GM12878 (cell line): ENCODE results near the gene COL18A1. TPM values are rescaled to one million over a fixed set of nuclear protein-coding genes. Genes with fewer than 3 reads are reported as not detected.

Experiments
- ATAC-seq: fragments of 200-7000 bp; cut with Tn5 transposase; 3 replicates; pipeline ENCODE4 v1.9.1; 2020; ENCODE audit warnings: mild to moderate bottlenecking, moderate library complexity
- BruUV-seq: library from RNA; stranded (reverse); fragments of 400-500 nt; replicated peaks from 2 replicates; lab custom pipeline; 2021; lab: Mats Ljungman, UMichigan
- CTCF ChIA-PET: fragments of 300-600 bp; sonication (Branson Sonifier 250); formaldehyde crosslinking; extraction: SDS; loops from one replicate; lab custom pipeline; 2021; ENCODE audit warnings: inconsistent platforms; lab: Yijun Ruan, JAX
- POLR2A ChIA-PET: fragments of 350-600 bp; formaldehyde crosslinking; extraction: SDS; loops from one replicate; lab custom pipeline; 2021; ENCODE audit warnings: inconsistent platforms; lab: Charles Lee
- RAD21 ChIA-PET: fragments of 300-600 bp; sonication (Branson Sonifier 250); formaldehyde crosslinking; loops from one replicate; lab custom pipeline; 2023; ENCODE audit warnings: antibody characterized with exemption; ENCODE audit not compliant: unreplicated experiment; lab: Charles Lee
- SMC1A ChIA-PET: fragments of 300-600 bp; sonication (Branson Sonifier 250); formaldehyde crosslinking; loops from one replicate; lab custom pipeline; 2023; ENCODE audit not compliant: unreplicated experiment, uncharacterized antibody; lab: Charles Lee
- DNase-seq: peaks from one replicate; pipeline ENCODE4 v3.0.0-alpha.2; 2011; ENCODE audit warnings: low read depth, low spot score
- FAIRE-seq: peaks from 3 replicates; lab custom pipeline; 2011; peaks lifted over from hg19 to GRCh38; lab: Jason Lieb, UNC
- H2AFZ ChIP-seq: 2 replicates; pipeline ENCODE4 v1.6.0; 2011; ENCODE audit warnings: low read depth, low read length, control low read depth; ENCODE audit not compliant: control insufficient read depth
- H3K27ac ChIP-seq: 2 replicates; pipeline ENCODE4 v1.5.1; 2011; ENCODE audit warnings: control low read depth; ENCODE audit not compliant: control insufficient read depth, insufficient read depth
- H3K27me3 ChIP-seq, 2 experiments: replicated peaks in 1 of 2; 2 replicates each; pipeline versions ENCODE4 v1.6.0 to v1.6.1; 2011; ENCODE audit warnings: low read length in 1 of 2; ENCODE audit not compliant: control insufficient read depth in 2 of 2, insufficient read depth in 2 of 2
- H3K36me3 ChIP-seq, 2 experiments: 2 replicates each; pipeline ENCODE4 v1.5.1; 2011; ENCODE audit warnings: low read length in 1 of 2; ENCODE audit not compliant: control insufficient read depth in 2 of 2, insufficient read depth in 2 of 2
- H3K4me1 ChIP-seq: 2 replicates; pipeline ENCODE4 v1.6.1; 2011; ENCODE audit warnings: mild to moderate bottlenecking, low read length, moderate library complexity, mixed read lengths; ENCODE audit not compliant: control insufficient read depth, insufficient read depth
- H3K4me2 ChIP-seq: 2 replicates; pipeline ENCODE4 v1.6.0; 2011; ENCODE audit warnings: control low read depth; ENCODE audit not compliant: control insufficient read depth, insufficient read depth
- H3K4me3 ChIP-seq: fragments of 200-600 bp; sonication (generic); 2 replicates; pipeline ENCODE4 v1.5.1; 2016
- H3K79me2 ChIP-seq: 2 replicates; pipeline ENCODE4 v1.6.0; 2011; ENCODE audit warnings: low read length; ENCODE audit not compliant: control insufficient read depth, insufficient read depth
- H3K9ac ChIP-seq: 2 replicates; pipeline ENCODE4 v1.8.0; 2011; ENCODE audit warnings: low read length, control low read depth, mixed read lengths; ENCODE audit not compliant: control insufficient read depth, insufficient read depth
- H3K9me3 ChIP-seq: replicated peaks from 3 replicates; pipeline ENCODE4 v1.5.1; 2011; ENCODE audit warnings: mild to moderate bottlenecking, low read length; ENCODE audit not compliant: control insufficient read depth, insufficient read depth
- H4K20me1 ChIP-seq: 2 replicates; pipeline ENCODE4 v1.6.0; 2011; ENCODE audit not compliant: control insufficient read depth, insufficient read depth
- ASH2L ChIP-seq: fragments of 300-600, 200-600 bp; sonication (generic); IDR thresholded peaks from 2 replicates; pipeline ENCODE4 v1.6.1; 2017; ENCODE audit warnings: low read depth, mild to moderate bottlenecking, borderline replicate concordance
- CHD1 ChIP-seq: IDR thresholded peaks from 2 replicates; pipeline ENCODE4 v1.6.1; 2012; ENCODE audit warnings: low read depth, low read length, improper control_type of control experiment
- EGR1 ChIP-seq, 2 experiments: IDR thresholded peaks; 1 replicate in 1 of 2; 2 replicates in 1 of 2; pipeline ENCODE4 v1.6.1; 2011 to 2012; ENCODE audit warnings: low read depth in 2 of 2, low read length in 2 of 2, borderline replicate concordance in 1 of 2, mild to moderate bottlenecking in 1 of 2, moderate library complexity in 1 of 2
- FOS ChIP-seq: IDR thresholded peaks from 3 replicates; pipeline ENCODE4 v1.6.1; 2011; ENCODE audit warnings: borderline replicate concordance; ENCODE audit not compliant: insufficient read length; ENCODE audit errors: extremely low read depth
- IKZF1 ChIP-seq: fragments of 450-650 bp; conservative IDR thresholded peaks from 2 replicates; pipeline ENCODE4 v1.6.1; 2017; ENCODE audit warnings: antibody characterized with exemption, mild to moderate bottlenecking
- IRF3 ChIP-seq: fragments of 450-650 bp; IDR thresholded peaks from 2 replicates; pipeline ENCODE4 v1.6.1; 2014; ENCODE audit warnings: mild to moderate bottlenecking
- MLLT1 ChIP-seq: fragments of 450-650 bp; IDR thresholded peaks from 2 replicates; pipeline ENCODE4 v1.6.1; 2016; ENCODE audit warnings: mild to moderate bottlenecking
- NR2F1 ChIP-seq: fragments of 450-650 bp; conservative IDR thresholded peaks from 2 replicates; pipeline ENCODE4 v1.6.1; 2017; ENCODE audit warnings: mild to moderate bottlenecking
- PML ChIP-seq: IDR thresholded peaks from 2 replicates; pipeline ENCODE4 v1.6.1; 2012; ENCODE audit warnings: low read length, inconsistent platforms
- POLR2AphosphoS5 ChIP-seq: IDR thresholded peaks from 2 replicates; pipeline ENCODE4 v1.6.1; 2011; ENCODE audit warnings: mild to moderate bottlenecking, low read length, inconsistent platforms
- POU2F2 ChIP-seq: IDR thresholded peaks from 3 replicates; pipeline ENCODE4 v1.6.1; 2011; ENCODE audit warnings: low read depth, mild to moderate bottlenecking, low read length, borderline replicate concordance
- RELA ChIP-seq: fragments of 450-650 bp; IDR thresholded peaks from 2 replicates; pipeline ENCODE4 v1.8.0; 2014; ENCODE audit warnings: borderline replicate concordance; ENCODE audit not compliant: partially characterized antibody
- RUNX3 ChIP-seq: IDR thresholded peaks from 2 replicates; pipeline ENCODE4 v1.6.1; 2012; ENCODE audit warnings: low read length, inconsistent platforms
- STAT1 ChIP-seq: fragments of 450-650 bp; conservative IDR thresholded peaks from 2 replicates; pipeline ENCODE4 v1.6.1; 2014; ENCODE audit warnings: antibody characterized with exemption, mild to moderate bottlenecking
- STAT3 ChIP-seq: IDR thresholded peaks from 2 replicates; pipeline ENCODE4 v1.6.1; 2011; ENCODE audit warnings: low read depth, low read length, improper control_type of control experiment
- WRNIP1 ChIP-seq: IDR thresholded peaks from 2 replicates; pipeline ENCODE4 v1.6.1; 2011; ENCODE audit warnings: low read depth, low read length, improper control_type of control experiment, borderline replicate concordance
- WGBS: methylation state at CpG from one replicate; pipeline ENCODE4 v1.1.6; 2016; ENCODE audit warnings: low lambda C conversion rate; ENCODE audit not compliant: insufficient replicate concordance, insufficient coverage; ENCODE audit errors: missing lambda C conversion rate; 5-methylcytosine and 5-hydroxymethylcytosine counted together
- in situ Hi-C: fragments of 300-500 bp; cut with MboI; formaldehyde crosslinking; loops from 9 replicates; pipeline ENCODE4 v1.14.3; 2018; ENCODE audit warnings: mixed read lengths
- intact Hi-C: fragments of 100-400 bp; cut with micrococcal nuclease; formaldehyde crosslinking; loops from one replicate; pipeline ENCODE4 v1.14.2; 2022; ENCODE audit not compliant: unreplicated experiment
- polyA plus RNA-seq, 11 experiments: library from polyadenylated mRNA; depleted of rRNA in 4 of 11; unstranded in 6 of 11; stranded (reverse) in 5 of 11; fragments of >200 nt; fragmentation: Nextera tagmentation in 4 of 11; fragmentation: Illumina TruSeq in 1 of 11; extraction: Ambion mirVana in 4 of 11; extraction: Trizol in 1 of 11; gene quantifications; 1 replicate in 1 of 11; 2 replicates in 10 of 11; pipeline versions ENCODE4 v1.2.1 to v1.2.3, GENCODE V29; 2011 to 2016; ENCODE audit warnings: inconsistent platforms in 2 of 11, missing spikeins in 2 of 11, low read depth in 1 of 11
- total RNA-seq, 4 experiments: library from RNA; depleted of rRNA in 3 of 4; stranded (reverse); fragments of >200 nt in 3 of 4; fragmentation: Illumina TruSeq in 1 of 4; extraction: Trizol in 1 of 4; gene quantifications; 2 replicates each; pipeline versions ENCODE4 v1.2.1 to v1.2.3, GENCODE V29; 2013 to 2021
- TF ChIP-seq, protein P1 (sequence below): IDR thresholded peaks from 2 replicates; pipeline ENCODE4 v1.6.1; 2012; ENCODE audit warnings: low read depth, low read length, improper control_type of control experiment
- TF ChIP-seq, protein P2 (sequence below): fragments of 450-650 bp; IDR thresholded peaks from 2 replicates; pipeline ENCODE4 v1.6.1; 2017; ENCODE audit warnings: mild to moderate bottlenecking, moderate library complexity

COL18A1 gene
- total and polyA plus RNA-seq, 10 of the 15 experiments (the other 5 are each of a cell fraction or from before 2014, with no cell fraction given), result under 0.01 to 0.49 (median 0.09) TPM; not detected in 3

DNA sequence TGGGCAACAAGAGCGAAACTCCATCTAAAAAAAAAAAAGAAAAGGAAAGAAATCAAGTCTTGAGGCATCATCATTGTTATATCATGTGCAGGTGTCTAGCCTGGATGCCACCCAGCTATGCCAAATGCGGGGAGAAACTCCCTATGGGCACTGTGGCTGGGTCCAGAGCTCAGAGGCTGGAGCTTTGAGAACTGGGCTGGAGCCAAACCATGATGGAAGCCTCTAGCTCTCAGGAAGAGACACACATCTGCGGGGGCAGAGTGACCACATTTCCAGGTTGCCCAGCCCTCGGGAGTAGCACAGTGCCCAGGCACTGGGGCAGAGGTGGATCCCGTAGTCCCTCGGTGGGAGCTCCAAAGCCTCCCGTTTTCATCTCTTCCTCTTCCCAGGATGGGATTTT lies 58.9 kb downstream of the COL18A1 start:
- ChIA-PET CTCF (no interaction called here), POLR2A (no interaction called here), SMC1A (no interaction called here), RAD21 (interaction anchor here (0.5 kb wide), 1 partner anchor 324 kb away, joined by 3 read pairs; no protein-coding TSS in a partner anchor)
- DNase-seq, result no peak
- Histone ChIP-seq H4K20me1 (no peaks in the 10 kb centered on the region), H3K27ac (no peak overlapping the region), H3K4me3 (no peak overlapping the region), H2AFZ (no peak overlapping the region), H3K27me3 (no peaks in the 10 kb centered on the region), H3K4me2 (no peak overlapping the region), H3K9ac (no peak overlapping the region), H3K4me1 (no peaks in the 10 kb centered on the region), H3K79me2 (no peaks in the 10 kb centered on the region), H3K9me3 (no peaks in the 10 kb centered on the region; the same call in 2 of the 3 replicates), H3K36me3 (no peaks in the 10 kb centered on the region)
- in situ Hi-C loops (loop anchor here (25.0 kb wide), 1 partner anchor 348 kb away; no protein-coding TSS in a partner anchor), intact Hi-C loops (no loop called here)
- no TSS peak for BruUV-seq
- WGBS, result 66% methylated on average over 7 of the region's 7 CpGs
- no peak for ATAC-seq
- TF ChIP-seq WRNIP1, result no peak
- no peak for TF ChIP-seq POLR2AphosphoS5
- no peak for TF ChIP-seq IRF3
- no peak for TF ChIP-seq PML
- no peak for TF ChIP-seq STAT3
- no peak for TF ChIP-seq POU2F2
- TF ChIP-seq, protein P1, sequence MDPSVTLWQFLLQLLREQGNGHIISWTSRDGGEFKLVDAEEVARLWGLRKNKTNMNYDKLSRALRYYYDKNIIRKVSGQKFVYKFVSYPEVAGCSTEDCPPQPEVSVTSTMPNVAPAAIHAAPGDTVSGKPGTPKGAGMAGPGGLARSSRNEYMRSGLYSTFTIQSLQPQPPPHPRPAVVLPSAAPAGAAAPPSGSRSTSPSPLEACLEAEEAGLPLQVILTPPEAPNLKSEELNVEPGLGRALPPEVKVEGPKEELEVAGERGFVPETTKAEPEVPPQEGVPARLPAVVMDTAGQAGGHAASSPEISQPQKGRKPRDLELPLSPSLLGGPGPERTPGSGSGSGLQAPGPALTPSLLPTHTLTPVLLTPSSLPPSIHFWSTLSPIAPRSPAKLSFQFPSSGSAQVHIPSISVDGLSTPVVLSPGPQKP, result no peak
- no peak for TF ChIP-seq CHD1
- no peak for TF ChIP-seq STAT1
- TF ChIP-seq FOS, result no peak
- no peak for TF ChIP-seq EGR1 (IDR thresholded peaks at IDR 0.05; ENCODE audit: borderline replicate concordance in 1 of 2, low read depth in 2 of 2, low read length in 2 of 2)
- TF ChIP-seq RELA, result no peak
- TF ChIP-seq NR2F1, result no peak
- TF ChIP-seq, protein P2, sequence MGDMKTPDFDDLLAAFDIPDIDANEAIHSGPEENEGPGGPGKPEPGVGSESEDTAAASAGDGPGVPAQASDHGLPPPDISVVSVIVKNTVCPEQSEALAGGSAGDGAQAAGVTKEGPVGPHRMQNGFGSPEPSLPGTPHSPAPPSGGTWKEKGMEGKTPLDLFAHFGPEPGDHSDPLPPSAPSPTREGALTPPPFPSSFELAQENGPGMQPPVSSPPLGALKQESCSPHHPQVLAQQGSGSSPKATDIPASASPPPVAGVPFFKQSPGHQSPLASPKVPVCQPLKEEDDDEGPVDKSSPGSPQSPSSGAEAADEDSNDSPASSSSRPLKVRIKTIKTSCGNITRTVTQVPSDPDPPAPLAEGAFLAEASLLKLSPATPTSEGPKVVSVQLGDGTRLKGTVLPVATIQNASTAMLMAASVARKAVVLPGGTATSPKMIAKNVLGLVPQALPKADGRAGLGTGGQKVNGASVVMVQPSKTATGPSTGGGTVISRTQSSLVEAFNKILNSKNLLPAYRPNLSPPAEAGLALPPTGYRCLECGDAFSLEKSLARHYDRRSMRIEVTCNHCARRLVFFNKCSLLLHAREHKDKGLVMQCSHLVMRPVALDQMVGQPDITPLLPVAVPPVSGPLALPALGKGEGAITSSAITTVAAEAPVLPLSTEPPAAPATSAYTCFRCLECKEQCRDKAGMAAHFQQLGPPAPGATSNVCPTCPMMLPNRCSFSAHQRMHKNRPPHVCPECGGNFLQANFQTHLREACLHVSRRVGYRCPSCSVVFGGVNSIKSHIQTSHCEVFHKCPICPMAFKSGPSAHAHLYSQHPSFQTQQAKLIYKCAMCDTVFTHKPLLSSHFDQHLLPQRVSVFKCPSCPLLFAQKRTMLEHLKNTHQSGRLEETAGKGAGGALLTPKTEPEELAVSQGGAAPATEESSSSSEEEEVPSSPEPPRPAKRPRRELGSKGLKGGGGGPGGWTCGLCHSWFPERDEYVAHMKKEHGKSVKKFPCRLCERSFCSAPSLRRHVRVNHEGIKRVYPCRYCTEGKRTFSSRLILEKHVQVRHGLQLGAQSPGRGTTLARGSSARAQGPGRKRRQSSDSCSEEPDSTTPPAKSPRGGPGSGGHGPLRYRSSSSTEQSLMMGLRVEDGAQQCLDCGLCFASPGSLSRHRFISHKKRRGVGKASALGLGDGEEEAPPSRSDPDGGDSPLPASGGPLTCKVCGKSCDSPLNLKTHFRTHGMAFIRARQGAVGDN, result no peak
- no peak for TF ChIP-seq MLLT1
- no peak for TF ChIP-seq IKZF1
- no peak for TF ChIP-seq RUNX3
- TF ChIP-seq ASH2L, result no peak
- no peak for FAIRE-seq
